Right lobe of liver (tissue), 6 donors: ENCODE data around the gene FBLN1. TPM values are rescaled to one million over a fixed set of nuclear protein-coding genes. Genes with fewer than 3 reads are reported as not detected.

Experiments used
- ATAC-seq, 4 donors: fragments of 200-7000 bp; cut with Tn5 transposase; one replicate each; pipeline ENCODE4 v1.9.1; 2020; ENCODE audit warnings: mild to moderate bottlenecking in 4 of 4, moderate library complexity in 4 of 4
- DNase-seq, 3 donors: peaks; one replicate each; pipeline ENCODE4 v3.0.0-alpha.2; 2020
- H3K27ac ChIP-seq, 3 donors: fragments of 200-600 bp; one replicate each; pipeline ENCODE4 v1.8.0; 2022
- H3K27me3 ChIP-seq, 2 donors: fragments of 200-600 bp; one replicate each; pipeline ENCODE4 v1.8.0; 2022
- H3K36me3 ChIP-seq, 4 donors: fragments of 200-600 bp; sonication (generic) in 1 of 4; one replicate each; pipeline versions ENCODE4 v1.5.1 to v1.8.0; 2017 to 2022; ENCODE audit warnings: control low read depth in 1 of 4
- H3K4me1 ChIP-seq, 4 donors: fragments of 200-600 bp; sonication (generic) in 1 of 4; one replicate each; pipeline versions ENCODE4 v1.5.1 to v1.8.0; 2017 to 2022; ENCODE audit warnings: control low read depth in 1 of 4
- H3K4me3 ChIP-seq, 3 donors: fragments of 200-600 bp; one replicate each; pipeline ENCODE4 v1.8.0; 2022
- H3K9me3 ChIP-seq, 4 donors: fragments of 200-600 bp; sonication (generic) in 1 of 4; one replicate each; pipeline versions ENCODE4 v1.5.1 to v1.8.0; 2017 to 2022; ENCODE audit warnings: control low read depth in 1 of 4
- POLR2A ChIP-seq: fragments of 450-650 bp; IDR thresholded peaks from one replicate; pipeline ENCODE4 v1.6.1; 2017; ENCODE audit warnings: antibody characterized with exemption, mild to moderate bottlenecking
- WGBS: methylation state at CpG from one replicate; pipeline ENCODE4 v1.1.6; 2018; ENCODE audit warnings: low coverage, low lambda C conversion rate; ENCODE audit not compliant: insufficient coverage; ENCODE audit errors: missing lambda C conversion rate; 5-methylcytosine and 5-hydroxymethylcytosine counted together
- intact Hi-C, 2 donors: fragments of 100-400 bp; cut with DNase I; formaldehyde crosslinking; loops; one replicate each; pipeline versions ENCODE4 v1.11.2 to v1.14.1; 2022
- total RNA-seq, 6 experiments: library from RNA; depleted of rRNA in 2 of 6; stranded (reverse); fragments of >200 nt in 2 of 6; fragmentation: NEBNext Ultra II Directional in 3 of 6; extraction: Animal tissue kit (Norgen Biotek cat#: 25700) in 3 of 6; gene quantifications; one replicate each; pipeline versions ENCODE4 v1.1.0 to v1.2.4, GENCODE V29; 2016 to 2023
- TF ChIP-seq, protein P1 (sequence below), 4 donors: fragments of 200-600 bp in 3 of 4; fragments of 450-650 bp in 1 of 4; IDR thresholded peaks; one replicate each; pipeline versions ENCODE4 v1.5.1 to v1.8.0; 2016 to 2022; ENCODE audit warnings: antibody characterized with exemption in 4 of 4, mild to moderate bottlenecking in 2 of 4
- donor health status: DM: no; HTN: yes; CAD: no.
- donor health status: DM: no; HTN: no; CAD: no.
- donor health status: DM: no; HTN: no; CAD: no.
- donor health status: DM: no; HTN: yes; CAD: no.
- donor health status: DM: no; HTN: yes; CAD: no.

Gene FBLN1
- total RNA-seq, 6 experiments from 2014 or later: 1.6 to 6.6 (median 3.4) TPM

DNA sequence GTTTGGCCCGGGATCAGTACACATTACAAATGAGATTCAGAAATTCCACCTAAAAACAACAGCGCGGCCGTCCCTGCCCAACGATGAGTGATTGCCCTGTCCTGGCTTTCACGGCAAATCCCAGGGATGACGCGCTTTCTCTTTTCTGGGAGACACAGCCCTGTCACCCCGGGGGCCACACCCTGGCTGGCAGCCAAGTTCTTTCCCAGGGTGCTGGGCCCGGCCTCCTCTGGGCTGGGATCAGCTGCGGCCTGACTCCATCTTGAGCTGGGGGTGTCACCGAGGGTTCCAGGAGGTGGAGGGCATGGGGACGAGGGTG is 82.7 kb downstream of the FBLN1 start:
- ATAC-seq (no peak), DNase-seq (no peak)
- Histone ChIP-seq H3K27ac (no peak overlapping the region), H3K36me3 (no peaks in the 10 kb centered on the region), H3K4me3 (no peak overlapping the region), H3K4me1 (no peaks in the 10 kb centered on the region), H3K9me3 (no peaks in the 10 kb centered on the region), H3K27me3 (no peaks in the 10 kb centered on the region)
- 53% methylated on average over 6 of the region's 13 CpGs for WGBS
- TF ChIP-seq POLR2A: no peak
- TF ChIP-seq, protein P1, sequence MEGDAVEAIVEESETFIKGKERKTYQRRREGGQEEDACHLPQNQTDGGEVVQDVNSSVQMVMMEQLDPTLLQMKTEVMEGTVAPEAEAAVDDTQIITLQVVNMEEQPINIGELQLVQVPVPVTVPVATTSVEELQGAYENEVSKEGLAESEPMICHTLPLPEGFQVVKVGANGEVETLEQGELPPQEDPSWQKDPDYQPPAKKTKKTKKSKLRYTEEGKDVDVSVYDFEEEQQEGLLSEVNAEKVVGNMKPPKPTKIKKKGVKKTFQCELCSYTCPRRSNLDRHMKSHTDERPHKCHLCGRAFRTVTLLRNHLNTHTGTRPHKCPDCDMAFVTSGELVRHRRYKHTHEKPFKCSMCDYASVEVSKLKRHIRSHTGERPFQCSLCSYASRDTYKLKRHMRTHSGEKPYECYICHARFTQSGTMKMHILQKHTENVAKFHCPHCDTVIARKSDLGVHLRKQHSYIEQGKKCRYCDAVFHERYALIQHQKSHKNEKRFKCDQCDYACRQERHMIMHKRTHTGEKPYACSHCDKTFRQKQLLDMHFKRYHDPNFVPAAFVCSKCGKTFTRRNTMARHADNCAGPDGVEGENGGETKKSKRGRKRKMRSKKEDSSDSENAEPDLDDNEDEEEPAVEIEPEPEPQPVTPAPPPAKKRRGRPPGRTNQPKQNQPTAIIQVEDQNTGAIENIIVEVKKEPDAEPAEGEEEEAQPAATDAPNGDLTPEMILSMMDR (IDR thresholded peaks at IDR 0.05): no peak
- intact Hi-C loops: no loop called here

GRCh38 chr22:45585946-45586540 is 83.4 kb downstream of the FBLN1 start:
- Histone ChIP-seq H3K36me3 (no peaks in the 10 kb centered on the region), H3K27ac (no peak overlapping the region), H3K9me3 (no peaks in the 10 kb centered on the region), H3K4me3 (no peak overlapping the region), H3K4me1 (no peaks in the 10 kb centered on the region), H3K27me3 (no peaks in the 10 kb centered on the region)
- DNase-seq: no peak
- ATAC-seq: no peak
- TF ChIP-seq POLR2A: no peak
- TF ChIP-seq, protein P1 (IDR thresholded peaks at IDR 0.05): no peak
- intact Hi-C loops: no loop called here
- no CpG with 5 or more reads among the region's 19 CpGs for WGBS

- Histone ChIP-seq H3K4me3 (no peak overlapping the region), H3K36me3 (no peaks in the 10 kb centered on the region), H3K4me1 (no peaks in the 10 kb centered on the region), H3K9me3 (no peaks in the 10 kb centered on the region), H3K27me3 (no peaks in the 10 kb centered on the region), H3K27ac (no peak overlapping the region)
- TF ChIP-seq, protein P1 (IDR thresholded peaks at IDR 0.05): no peak
- TF ChIP-seq POLR2A: no peak
- 75% methylated on average over 6 of the region's 31 CpGs for WGBS
- ATAC-seq (no peak), DNase-seq (no peak)
- intact Hi-C loops: no loop called here
Measured at GRCh38 chr22:45586651-45587405, 84.1 kb downstream of the FBLN1 start.

DNA sequence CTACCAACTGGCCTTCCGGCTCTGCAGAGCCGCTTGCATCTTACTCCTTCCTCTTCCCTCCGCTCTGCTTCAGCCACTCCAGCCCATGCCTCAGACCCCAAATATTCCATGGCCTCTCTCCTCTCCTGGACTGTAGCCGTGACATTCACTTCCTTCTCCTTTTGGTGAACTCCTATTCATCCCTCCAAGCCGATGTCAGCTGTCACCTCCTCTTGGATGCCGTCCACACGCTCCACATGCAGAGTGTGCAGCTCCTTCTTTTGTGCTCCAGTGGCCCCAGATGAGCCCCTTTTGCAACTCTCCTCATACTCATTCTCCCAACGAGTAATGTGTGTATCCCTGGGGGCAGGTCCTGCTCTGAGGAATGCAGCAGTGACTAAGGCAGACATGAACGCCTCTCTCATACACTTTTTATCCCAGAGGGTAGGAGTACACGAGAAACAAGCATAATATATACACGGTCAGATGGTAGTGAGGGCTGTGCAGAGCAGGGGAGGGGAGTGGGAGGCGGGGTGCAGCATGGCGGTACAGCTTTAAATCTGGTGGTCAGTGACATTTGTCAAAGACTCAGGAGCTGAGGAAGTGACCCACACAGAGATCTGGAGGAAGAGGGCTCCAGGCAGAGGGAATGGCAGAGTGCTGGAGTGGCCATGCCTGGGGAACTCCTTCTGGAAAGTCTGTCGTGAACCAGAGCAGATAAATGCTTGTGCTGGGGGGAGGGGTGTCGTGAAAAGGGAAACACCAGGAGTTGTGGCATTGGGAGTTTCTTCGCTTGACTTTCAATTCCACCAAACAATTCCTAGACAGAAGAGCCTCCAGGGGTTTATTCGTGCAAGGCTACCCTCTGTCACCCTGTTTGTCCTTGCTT is 85.2 kb downstream of the FBLN1 start:
- DNase-seq: no peak
- intact Hi-C loops: no loop called here

More for the DNA sequence above, 85.2 kb downstream of the FBLN1 start:
- H3K27me3 ChIP-seq: no peaks in the 10 kb centered on the region
- H3K4me1 ChIP-seq: no peaks in the 10 kb centered on the region
- TF ChIP-seq, protein P1 (IDR thresholded peaks at IDR 0.05): no peak
- no peak for TF ChIP-seq POLR2A
- ATAC-seq: no peak
- 48% methylated on average over 13 of the region's 17 CpGs for WGBS
- no peaks in the 10 kb centered on the region for H3K9me3 ChIP-seq
- H3K36me3 ChIP-seq: no peaks in the 10 kb centered on the region
- H3K4me3 ChIP-seq: no peak overlapping the region
- no peak overlapping the region for H3K27ac ChIP-seq
